D721Med (cell line): ENCODE data around the gene CSPG4.
"Not testable (repeated sequence)": the region's sequence is repeated elsewhere in the genome, so short reads cannot be mapped to it uniquely, and the experiment has no call there.

Experiments
- DNase-seq: peaks from one replicate; pipeline ENCODE4 v3.0.0; 2011; ENCODE audit warnings: low spot score; ENCODE audit not compliant: insufficient read length
- FAIRE-seq: peaks from 2 replicates; lab custom pipeline; 2011; peaks lifted over from hg19 to GRCh38; lab: Jason Lieb, UNC
- CTCF ChIP-seq: IDR thresholded peaks from 2 replicates; pipeline ENCODE4 v1.5.1; 2012; ENCODE audit warnings: mild to moderate bottlenecking, control low read depth; ENCODE audit not compliant: insufficient read depth; ENCODE audit errors: missing control alignments

The CSPG4 gene

DNA sequence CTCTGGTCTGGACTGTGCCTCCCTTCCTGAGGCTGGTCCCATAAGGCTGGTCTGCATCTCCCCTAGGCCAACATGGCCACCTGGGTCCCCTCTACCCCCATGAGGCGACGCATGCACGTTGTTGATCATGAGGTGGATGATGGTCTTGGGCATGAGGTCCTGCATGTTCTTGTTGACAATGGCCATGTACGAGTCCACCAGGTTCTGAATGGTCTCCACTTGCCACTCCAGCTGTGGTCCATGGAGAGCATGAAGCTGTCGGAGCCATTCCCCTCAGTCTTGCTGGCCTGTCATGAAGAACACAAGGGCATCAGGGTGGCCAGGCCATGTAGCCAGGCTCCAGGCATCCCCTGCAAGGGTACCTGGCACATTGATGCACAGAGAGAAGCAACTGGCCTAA lies 27.1 kb upstream of the CSPG4 start:
- TF ChIP-seq CTCF, result no peak
- no peak for DNase-seq
- no peak for FAIRE-seq

DNA sequence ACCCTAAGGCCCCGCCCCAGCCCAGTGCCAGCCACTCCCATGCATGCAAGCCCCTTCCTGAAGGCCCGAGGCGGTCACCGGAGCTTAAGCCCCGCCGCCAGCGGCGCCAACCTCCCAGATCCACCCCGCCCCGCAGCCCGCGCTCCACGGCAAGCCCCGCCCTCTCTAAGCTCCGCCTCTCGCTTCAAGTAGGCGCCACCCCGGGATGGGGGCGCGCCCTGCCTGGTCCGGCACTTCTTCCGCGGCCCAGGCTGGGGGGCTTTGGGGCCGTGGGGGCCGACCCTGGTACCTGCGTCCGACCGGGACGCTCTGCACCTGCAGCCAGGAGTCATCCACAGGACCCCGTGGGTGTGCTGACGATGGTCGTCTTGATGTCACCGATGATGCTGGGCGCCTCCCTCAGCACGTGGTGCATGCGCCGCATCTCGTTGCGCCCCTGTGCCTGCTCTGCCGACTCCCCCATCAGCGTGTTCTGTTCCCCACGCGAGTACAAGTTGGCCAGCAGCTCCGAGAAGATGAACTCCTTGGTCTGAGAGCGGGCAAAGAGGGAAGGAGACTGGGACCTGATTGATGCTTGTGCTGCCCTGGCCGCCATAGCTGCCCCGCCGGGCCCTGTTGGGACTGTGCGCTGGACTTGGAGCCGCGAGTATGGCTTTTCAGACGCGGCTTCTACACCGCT lies 26.1 kb upstream of the CSPG4 start:
- DNase-seq (peak; percentile 100), FAIRE-seq (no peak)
- no peak for TF ChIP-seq CTCF

DNA sequence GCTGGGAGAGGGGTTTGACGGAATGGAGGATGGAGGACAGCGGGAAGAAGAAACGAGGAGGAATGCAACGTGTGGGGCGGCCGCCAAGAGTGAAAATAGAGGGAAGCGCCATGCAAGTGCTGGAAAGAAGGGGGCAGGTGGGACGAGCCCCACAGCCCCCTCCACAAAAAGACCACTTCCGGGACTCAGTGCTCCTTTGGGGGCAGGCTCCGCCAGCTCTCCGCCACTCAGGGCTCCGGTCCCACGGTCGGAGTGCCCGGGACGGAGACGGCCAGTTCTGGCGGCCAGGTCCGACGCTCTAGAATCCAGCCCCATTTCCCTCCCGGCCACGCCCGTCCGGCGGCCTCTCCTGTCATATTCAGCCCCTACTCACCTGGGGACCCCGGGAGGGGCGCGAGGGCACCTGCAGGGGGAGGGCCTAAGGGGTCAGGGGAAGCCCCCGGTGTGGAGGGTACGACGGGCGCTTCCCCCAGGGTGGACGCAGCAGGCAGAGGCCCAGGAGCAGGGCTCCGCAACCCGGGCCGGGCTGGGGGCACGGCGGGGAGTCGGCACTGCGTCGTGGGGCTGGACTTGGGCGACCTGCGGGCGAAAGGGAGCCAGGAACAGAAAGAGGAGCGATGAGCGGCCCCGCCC lies 25.5 kb upstream of the CSPG4 start:
- FAIRE-seq (no peak), DNase-seq (no peak)
- TF ChIP-seq CTCF, result no peak

- not testable (repeated sequence) for DNase-seq, FAIRE-seq
Measured at GRCh38 chr15:75737116-75738013, 24.7 kb upstream of the CSPG4 start.

DNA sequence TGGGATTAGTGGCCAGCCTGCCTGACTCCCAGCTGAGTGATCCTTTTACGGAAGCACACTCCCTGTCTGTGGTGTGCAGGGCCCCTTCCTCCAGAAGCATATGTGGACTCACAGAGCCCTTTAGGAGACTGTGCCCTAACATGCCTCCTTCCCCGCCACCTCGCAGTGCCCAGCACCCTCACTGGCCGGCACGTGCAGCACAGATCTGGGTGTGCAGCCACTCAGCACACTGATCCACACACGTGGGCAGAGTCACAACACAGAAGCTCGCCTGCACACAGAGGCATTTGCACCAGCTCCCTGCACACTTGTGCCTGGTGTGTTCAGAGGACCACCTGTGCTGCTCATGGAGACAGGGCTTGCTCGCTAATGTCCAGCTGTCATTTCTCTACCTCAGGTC lies 23.6 kb upstream of the CSPG4 start:
- no peak for FAIRE-seq
- DNase-seq, result no peak
- no peak for TF ChIP-seq CTCF

DNA sequence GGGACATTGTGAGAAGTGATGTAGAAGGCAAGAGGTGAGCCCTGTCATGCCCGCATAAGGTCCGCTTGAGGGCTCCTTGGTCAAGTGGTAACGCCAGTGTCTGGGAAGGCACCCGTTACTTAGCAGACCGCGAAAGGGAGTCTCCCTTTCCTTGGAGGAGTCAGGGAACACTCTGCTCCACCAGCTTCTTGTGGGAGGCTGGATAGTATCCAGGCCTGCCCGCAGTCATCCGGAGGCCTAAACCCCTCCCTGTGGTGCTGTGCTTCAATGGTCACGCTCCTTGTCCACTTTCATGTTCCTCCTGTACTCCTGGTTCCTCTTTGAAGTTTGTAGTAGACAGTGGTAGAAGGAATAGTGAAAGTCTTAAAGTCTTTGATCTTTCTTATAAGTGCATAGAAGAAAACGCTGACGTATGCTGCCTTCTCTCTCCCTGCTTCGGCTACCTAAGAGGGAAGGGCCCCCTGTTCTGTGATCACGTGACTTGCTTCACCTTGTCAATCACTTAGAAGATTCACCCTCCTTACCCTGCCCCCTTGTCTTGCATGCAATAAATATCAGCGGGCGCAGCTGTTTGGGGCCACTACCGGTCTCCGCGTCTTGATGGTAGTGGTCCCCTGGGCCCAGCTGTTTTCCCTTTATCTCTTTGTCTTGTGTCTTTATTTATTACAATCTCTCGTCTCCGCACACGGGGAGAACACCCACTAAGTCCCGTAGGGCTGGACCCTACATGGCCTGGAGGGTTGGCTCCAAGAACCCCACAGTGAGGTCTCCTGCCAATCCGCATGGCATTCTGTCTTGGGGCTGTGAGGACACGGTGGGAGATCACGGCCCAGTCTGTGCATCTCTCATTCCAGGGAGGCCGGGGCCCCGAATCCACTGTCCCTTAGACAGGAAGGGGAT lies 22.5 kb upstream of the CSPG4 start:
- not testable (repeated sequence) for FAIRE-seq, DNase-seq

DNA sequence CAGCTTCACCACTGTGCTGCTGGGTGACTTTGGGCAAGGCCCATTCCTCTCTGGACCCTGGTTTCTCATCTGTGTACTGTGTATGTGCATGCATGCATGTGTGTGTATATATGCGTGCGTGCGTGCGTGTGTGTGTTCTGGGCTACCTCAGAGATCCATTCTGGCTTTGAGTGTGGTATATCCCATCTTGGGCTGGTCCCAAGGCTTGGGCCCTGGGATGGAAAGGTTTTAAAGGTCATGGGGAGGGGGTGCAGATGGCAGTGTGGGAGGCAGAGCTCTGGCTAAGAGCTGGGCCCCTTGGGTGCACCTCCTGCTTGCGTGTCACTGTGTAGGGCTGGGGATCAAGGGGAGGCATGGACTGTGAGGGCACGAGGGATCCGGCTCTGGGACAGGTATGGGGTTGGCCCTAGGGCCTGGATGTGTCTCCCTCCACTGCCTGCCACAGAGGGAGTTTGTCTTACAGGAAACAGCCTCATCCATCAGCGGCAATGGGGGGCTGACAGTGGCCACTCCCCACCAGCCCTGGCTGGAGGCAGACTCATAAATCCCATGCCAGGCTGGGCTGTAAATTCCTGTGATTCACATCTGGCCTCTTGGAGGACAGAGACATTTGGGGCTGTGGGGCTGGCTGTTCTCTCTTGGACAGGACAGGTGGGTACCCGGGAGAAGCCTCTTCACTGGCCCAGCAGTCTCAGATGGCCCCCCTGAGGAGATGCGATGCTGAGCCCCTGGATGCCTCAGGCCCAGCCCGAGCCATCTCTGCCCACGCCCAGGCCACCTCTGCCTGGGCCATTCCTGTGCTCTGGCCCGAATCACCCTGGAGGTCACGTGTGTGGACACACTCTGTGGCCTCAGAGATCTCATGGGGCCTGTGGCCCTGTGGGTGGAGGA lies 21.4 kb upstream of the CSPG4 start:
- no peak for FAIRE-seq
- TF ChIP-seq CTCF, result no peak
- DNase-seq, result no peak
